ENCODE measurements around the gene TFRC. TPM values are rescaled to one million over a fixed set of nuclear protein-coding genes. Genes with fewer than 3 reads are reported as not detected.
"Not testable (repeated sequence)": the region's sequence is repeated elsewhere in the genome, so short reads cannot be mapped to it uniquely, and the experiment has no call there.

Gene TFRC
- total RNA-seq, 1 experiment from 2014 or later: 604 TPM

DNA sequence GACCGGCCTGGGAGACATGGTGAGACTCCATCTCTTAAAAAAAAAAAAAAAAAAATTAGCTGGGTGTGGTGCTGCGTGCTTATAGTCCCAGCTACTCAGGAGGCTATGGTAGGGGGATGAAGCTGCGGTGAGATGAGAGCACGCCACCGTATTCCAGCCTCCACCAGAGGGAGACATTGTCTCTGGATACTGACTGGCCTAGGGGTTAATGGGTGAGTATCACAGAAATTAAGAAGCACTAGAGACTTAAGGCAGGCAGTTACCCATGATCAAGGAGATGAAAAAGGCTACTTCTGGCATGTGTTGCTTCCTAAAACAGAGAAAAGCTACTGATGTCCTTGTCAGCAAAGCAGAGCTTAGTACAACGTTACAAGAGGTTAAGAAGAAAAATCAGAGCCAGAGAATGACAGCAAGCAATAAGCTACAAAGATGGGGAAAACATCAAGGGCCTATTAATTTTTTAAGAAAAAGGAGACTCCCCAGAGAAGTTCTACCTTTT lies 8.6 kb downstream of the TFRC start:
- H3K4me1 ChIP-seq (ENCODE audit: control insufficient read depth, insufficient read depth, low read length): no peaks in the 10 kb centered on the region
- ChIA-PET CTCF (interaction anchor here (0.5 to 2.2 kb wide), 16 partner anchors 9 to 446 kb away, joined by 3 to 20 read pairs (median 6); no protein-coding TSS in a partner anchor), POLR2A (interaction anchor here (0.8 kb wide), 1 partner anchor 108 kb away, joined by 6 read pairs; no protein-coding TSS in a partner anchor)
- in situ Hi-C loops (cut with HindIII; ENCODE audit: low pct_unique_long_range_greater_than_20kb, low sequenced_read_pairs): no loop called here
- no peak overlapping the region for H3K27ac ChIP-seq (ENCODE audit: low read length)
- no peak overlapping the region for H3K4me3 ChIP-seq (ENCODE audit: low read depth in 2 of 2, low read length in 2 of 2)
- no peak for DNase-seq (ENCODE audit: low read depth, low spot score)
- no TSS peak for BruUV-seq (replicated peaks)
- no peaks in the 10 kb centered on the region for H3K27me3 ChIP-seq (ENCODE audit: control insufficient read depth, insufficient read depth, low read length)
- TF ChIP-seq, protein P1, sequence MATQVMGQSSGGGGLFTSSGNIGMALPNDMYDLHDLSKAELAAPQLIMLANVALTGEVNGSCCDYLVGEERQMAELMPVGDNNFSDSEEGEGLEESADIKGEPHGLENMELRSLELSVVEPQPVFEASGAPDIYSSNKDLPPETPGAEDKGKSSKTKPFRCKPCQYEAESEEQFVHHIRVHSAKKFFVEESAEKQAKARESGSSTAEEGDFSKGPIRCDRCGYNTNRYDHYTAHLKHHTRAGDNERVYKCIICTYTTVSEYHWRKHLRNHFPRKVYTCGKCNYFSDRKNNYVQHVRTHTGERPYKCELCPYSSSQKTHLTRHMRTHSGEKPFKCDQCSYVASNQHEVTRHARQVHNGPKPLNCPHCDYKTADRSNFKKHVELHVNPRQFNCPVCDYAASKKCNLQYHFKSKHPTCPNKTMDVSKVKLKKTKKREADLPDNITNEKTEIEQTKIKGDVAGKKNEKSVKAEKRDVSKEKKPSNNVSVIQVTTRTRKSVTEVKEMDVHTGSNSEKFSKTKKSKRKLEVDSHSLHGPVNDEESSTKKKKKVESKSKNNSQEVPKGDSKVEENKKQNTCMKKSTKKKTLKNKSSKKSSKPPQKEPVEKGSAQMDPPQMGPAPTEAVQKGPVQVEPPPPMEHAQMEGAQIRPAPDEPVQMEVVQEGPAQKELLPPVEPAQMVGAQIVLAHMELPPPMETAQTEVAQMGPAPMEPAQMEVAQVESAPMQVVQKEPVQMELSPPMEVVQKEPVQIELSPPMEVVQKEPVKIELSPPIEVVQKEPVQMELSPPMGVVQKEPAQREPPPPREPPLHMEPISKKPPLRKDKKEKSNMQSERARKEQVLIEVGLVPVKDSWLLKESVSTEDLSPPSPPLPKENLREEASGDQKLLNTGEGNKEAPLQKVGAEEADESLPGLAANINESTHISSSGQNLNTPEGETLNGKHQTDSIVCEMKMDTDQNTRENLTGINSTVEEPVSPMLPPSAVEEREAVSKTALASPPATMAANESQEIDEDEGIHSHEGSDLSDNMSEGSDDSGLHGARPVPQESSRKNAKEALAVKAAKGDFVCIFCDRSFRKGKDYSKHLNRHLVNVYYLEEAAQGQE (IDR thresholded peaks at IDR 0.05; ENCODE audit: insufficient read depth in 1 of 2, low read depth in 2 of 2, low read length in 1 of 2): no peak
- peak; percentile 29; the same call in 1 of the 2 replicates for TF ChIP-seq POLR2AphosphoS5 (IDR thresholded peaks at IDR 0.05; ENCODE audit: low read depth, low read length)
- 0 out of 2 replicates have a peak, but pooled peaks have one; percentile 60 for TF ChIP-seq TCF7L2 (IDR thresholded peaks at IDR 0.05; ENCODE audit: low read depth, low read length)
- TF ChIP-seq, protein P2, sequence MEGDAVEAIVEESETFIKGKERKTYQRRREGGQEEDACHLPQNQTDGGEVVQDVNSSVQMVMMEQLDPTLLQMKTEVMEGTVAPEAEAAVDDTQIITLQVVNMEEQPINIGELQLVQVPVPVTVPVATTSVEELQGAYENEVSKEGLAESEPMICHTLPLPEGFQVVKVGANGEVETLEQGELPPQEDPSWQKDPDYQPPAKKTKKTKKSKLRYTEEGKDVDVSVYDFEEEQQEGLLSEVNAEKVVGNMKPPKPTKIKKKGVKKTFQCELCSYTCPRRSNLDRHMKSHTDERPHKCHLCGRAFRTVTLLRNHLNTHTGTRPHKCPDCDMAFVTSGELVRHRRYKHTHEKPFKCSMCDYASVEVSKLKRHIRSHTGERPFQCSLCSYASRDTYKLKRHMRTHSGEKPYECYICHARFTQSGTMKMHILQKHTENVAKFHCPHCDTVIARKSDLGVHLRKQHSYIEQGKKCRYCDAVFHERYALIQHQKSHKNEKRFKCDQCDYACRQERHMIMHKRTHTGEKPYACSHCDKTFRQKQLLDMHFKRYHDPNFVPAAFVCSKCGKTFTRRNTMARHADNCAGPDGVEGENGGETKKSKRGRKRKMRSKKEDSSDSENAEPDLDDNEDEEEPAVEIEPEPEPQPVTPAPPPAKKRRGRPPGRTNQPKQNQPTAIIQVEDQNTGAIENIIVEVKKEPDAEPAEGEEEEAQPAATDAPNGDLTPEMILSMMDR (IDR thresholded peaks at IDR 0.05): peak; percentile 90
- no peak for TF ChIP-seq SIN3A (IDR thresholded peaks at IDR 0.05; ENCODE audit: borderline replicate concordance, insufficient read depth, low read depth, low read length)
- H3K36me3 ChIP-seq (ENCODE audit: control insufficient read depth, insufficient read depth, low read length): peaks cover 45% of the 10 kb centered on the region
- ATAC-seq: peak; percentile 99
- intact Hi-C loops (cut with micrococcal nuclease; ENCODE audit: unreplicated experiment): loop anchor here (1.0 kb wide), 1 partner anchor 123 kb away; no protein-coding TSS in a partner anchor
- no peaks in the 10 kb centered on the region for H3K9me3 ChIP-seq (ENCODE audit: control insufficient read depth, insufficient read depth, low read depth, low read length)

DNA sequence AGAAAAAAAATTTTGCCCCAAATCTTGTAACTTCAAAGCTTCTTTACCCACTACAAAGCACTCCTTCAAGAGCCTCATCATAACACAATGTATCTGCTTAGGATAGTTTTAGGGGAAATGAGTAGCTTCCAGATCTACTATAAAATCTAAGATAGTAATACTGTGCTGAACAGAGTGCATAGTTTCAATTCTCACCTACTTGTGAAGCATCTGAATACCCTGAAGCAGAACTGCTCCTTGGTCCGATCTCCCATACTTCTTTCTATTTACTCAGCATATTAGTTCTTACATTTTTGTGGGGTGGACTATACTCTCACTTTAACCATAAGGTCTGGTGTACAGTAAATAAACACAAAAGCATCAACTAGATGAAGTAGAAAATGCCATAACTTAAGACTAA lies 9.6 kb downstream of the TFRC start:
- H3K9me3 ChIP-seq (ENCODE audit: control insufficient read depth, insufficient read depth, low read depth, low read length): no peaks in the 10 kb centered on the region
- ChIA-PET POLR2A (interaction anchor here (0.8 kb wide), 1 partner anchor 109 kb away, joined by 6 read pairs; no protein-coding TSS in a partner anchor), CTCF (interaction anchor here (0.7 to 2.2 kb wide), 4 partner anchors 11 to 447 kb away, joined by 3 to 15 read pairs (median 4); no protein-coding TSS in a partner anchor)
- DNase-seq (ENCODE audit: low read depth, low spot score) (no peak), ATAC-seq (no peak)
- no peak overlapping the region for H3K4me3 ChIP-seq (ENCODE audit: low read depth in 2 of 2, low read length in 2 of 2)
- no peaks in the 10 kb centered on the region for H3K27me3 ChIP-seq (ENCODE audit: control insufficient read depth, insufficient read depth, low read length)
- in situ Hi-C loops (cut with HindIII; ENCODE audit: low pct_unique_long_range_greater_than_20kb, low sequenced_read_pairs): no loop called here
- no peaks in the 10 kb centered on the region for H3K4me1 ChIP-seq (ENCODE audit: control insufficient read depth, insufficient read depth, low read length)
- no TSS peak for BruUV-seq (replicated peaks)
- intact Hi-C loops (cut with micrococcal nuclease; ENCODE audit: unreplicated experiment): no loop called here
- H3K27ac ChIP-seq (ENCODE audit: low read length): no peak overlapping the region
- TF ChIP-seq SIN3A (IDR thresholded peaks at IDR 0.05; ENCODE audit: borderline replicate concordance, insufficient read depth, low read depth, low read length): no peak
- TF ChIP-seq, protein P1 (IDR thresholded peaks at IDR 0.05; ENCODE audit: insufficient read depth in 1 of 2, low read depth in 2 of 2, low read length in 1 of 2): no peak
- TF ChIP-seq TCF7L2 (IDR thresholded peaks at IDR 0.05; ENCODE audit: low read depth, low read length): no peak
- TF ChIP-seq POLR2AphosphoS5 (IDR thresholded peaks at IDR 0.05; ENCODE audit: low read depth, low read length): no peak
- TF ChIP-seq, protein P2 (IDR thresholded peaks at IDR 0.05): no peak
- peaks cover 53% of the 10 kb centered on the region for H3K36me3 ChIP-seq (ENCODE audit: control insufficient read depth, insufficient read depth, low read length)

DNA sequence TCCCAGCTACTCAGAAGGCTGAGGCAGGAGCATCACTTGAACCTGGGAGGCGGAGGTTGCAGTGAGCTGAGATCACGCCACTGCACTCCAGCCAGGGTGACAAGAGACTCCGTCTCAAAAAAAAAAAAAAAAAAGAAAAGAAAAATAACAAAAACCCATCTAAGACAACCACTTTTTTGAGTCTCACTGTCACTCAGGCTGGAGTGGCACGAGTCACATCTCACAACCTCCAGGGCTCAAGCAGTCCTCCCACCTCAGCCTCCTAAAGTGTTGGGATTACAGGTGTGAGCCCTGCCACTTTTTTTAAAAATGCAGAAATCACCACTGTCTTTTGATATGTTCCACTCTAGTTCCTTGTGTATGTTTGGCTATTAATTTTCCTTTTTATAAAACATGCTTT lies 13.1 kb downstream of the TFRC start:
- POLR2A ChIA-PET; BruUV-seq (replicated peaks); H3K4me3 ChIP-seq (ENCODE audit: low read depth in 2 of 2, low read length in 2 of 2); in situ Hi-C loops (cut with HindIII; ENCODE audit: low pct_unique_long_range_greater_than_20kb, low sequenced_read_pairs); H3K4me1 ChIP-seq (ENCODE audit: control insufficient read depth, insufficient read depth, low read length); H3K27ac ChIP-seq (ENCODE audit: low read length); H3K27me3 ChIP-seq (ENCODE audit: control insufficient read depth, insufficient read depth, low read length); H3K9me3 ChIP-seq (ENCODE audit: control insufficient read depth, insufficient read depth, low read depth, low read length); ATAC-seq; DNase-seq (ENCODE audit: low read depth, low spot score); CTCF ChIA-PET; intact Hi-C loops (cut with micrococcal nuclease; ENCODE audit: unreplicated experiment): not testable (repeated sequence)
- H3K36me3 ChIP-seq (ENCODE audit: control insufficient read depth, insufficient read depth, low read length): peaks cover 69% of the 10 kb centered on the region

Measured in Panc1 (cell line).